OCI-LY1 (cell line): ENCODE results near the gene SERTAD4.

Experiments
- H2AFZ ChIP-seq: fragments of 200-600 bp; sonication (generic), shearing (Covaris generic); 2 replicates; pipeline ENCODE4 v1.6.0; 2014; ENCODE audit warnings: antibody characterized with exemption, mild to moderate bottlenecking, low read length
- H3F3A ChIP-seq: fragments of 200-600 bp; sonication (generic), shearing (Covaris generic); 2 replicates; pipeline ENCODE4 v1.6.0; 2014; ENCODE audit warnings: mild to moderate bottlenecking, antibody characterized with exemption, low read length, moderate library complexity; ENCODE audit not compliant: insufficient read depth
- H3K27ac ChIP-seq: fragments of 200-600 bp; sonication (generic); 2 replicates; pipeline ENCODE4 v1.5.1; 2014; ENCODE audit warnings: low read length, mixed run types, mild to moderate bottlenecking, low read depth; ENCODE audit not compliant: poor library complexity, severe bottlenecking
- H3K27me3 ChIP-seq: fragments of 200-600 bp; sonication (generic); 2 replicates; pipeline ENCODE4 v1.6.0; 2014; ENCODE audit warnings: antibody characterized with exemption, mild to moderate bottlenecking, low read length, moderate library complexity; ENCODE audit not compliant: insufficient read depth
- H3K36me3 ChIP-seq: fragments of 200-600 bp; sonication (generic); 2 replicates; pipeline ENCODE4 v1.6.1; 2014; ENCODE audit warnings: mild to moderate bottlenecking, antibody characterized with exemption, low read length, moderate library complexity, mixed read lengths; ENCODE audit not compliant: insufficient read depth
- H3K4me1 ChIP-seq: fragments of 200-600 bp; sonication (generic); 2 replicates; pipeline ENCODE4 v1.5.1; 2014; ENCODE audit warnings: mild to moderate bottlenecking, low read length, moderate library complexity; ENCODE audit not compliant: insufficient read depth, severe bottlenecking
- H3K4me2 ChIP-seq: fragments of 200-600 bp; sonication (generic), shearing (Covaris generic); 2 replicates; pipeline ENCODE4 v1.6.1; 2014; ENCODE audit warnings: low read length
- H3K4me3 ChIP-seq: fragments of 200-600 bp; sonication (generic); 2 replicates; pipeline ENCODE4 v1.5.1; 2014; ENCODE audit warnings: low read length, low read depth, mild to moderate bottlenecking, mixed read lengths; ENCODE audit not compliant: poor library complexity, severe bottlenecking
- H3K79me2 ChIP-seq: fragments of 200-600 bp; shearing (Covaris generic); 2 replicates; pipeline ENCODE4 v1.6.1; 2016; ENCODE audit warnings: mixed run types, low read length, mixed read lengths; ENCODE audit not compliant: insufficient read depth
- H3K9ac ChIP-seq: fragments of 200-600 bp; sonication (generic), shearing (Covaris generic); 2 replicates; pipeline ENCODE4 v1.6.1; 2014; ENCODE audit warnings: mild to moderate bottlenecking, low read length, mixed read lengths
- H3K9me2 ChIP-seq: fragments of 200-600 bp; sonication (generic), shearing (Covaris generic); 2 replicates; pipeline ENCODE4 v1.6.1; 2014; ENCODE audit warnings: low read depth, mild to moderate bottlenecking, low read length, mixed read lengths
- H3K9me3 ChIP-seq: fragments of 200-600 bp; shearing (Covaris generic); 2 replicates; pipeline ENCODE4 v1.6.1; 2014; ENCODE audit warnings: low read length, mixed read lengths
- H4K20me1 ChIP-seq: fragments of 200-600 bp; sonication (generic), shearing (Covaris generic); 2 replicates; pipeline ENCODE4 v1.6.0; 2016; ENCODE audit warnings: mild to moderate bottlenecking, low read length; ENCODE audit not compliant: insufficient read depth
- CTCF ChIP-seq: fragments of 200-600 bp; sonication (generic), shearing (Covaris generic); IDR thresholded peaks from 2 replicates; pipeline ENCODE4 v1.5.1; 2017; ENCODE audit warnings: mild to moderate bottlenecking, antibody characterized with exemption, low read length, moderate library complexity, mixed read lengths
- EZH2 ChIP-seq: fragments of 200-600 bp; sonication (generic), shearing (Covaris generic); IDR thresholded peaks from 2 replicates; pipeline ENCODE4 v1.8.0; 2017; ENCODE audit warnings: borderline replicate concordance, mixed run types, mild to moderate bottlenecking, antibody characterized with exemption, low read length, moderate library complexity, mixed read lengths

SERTAD4 gene

DNA sequence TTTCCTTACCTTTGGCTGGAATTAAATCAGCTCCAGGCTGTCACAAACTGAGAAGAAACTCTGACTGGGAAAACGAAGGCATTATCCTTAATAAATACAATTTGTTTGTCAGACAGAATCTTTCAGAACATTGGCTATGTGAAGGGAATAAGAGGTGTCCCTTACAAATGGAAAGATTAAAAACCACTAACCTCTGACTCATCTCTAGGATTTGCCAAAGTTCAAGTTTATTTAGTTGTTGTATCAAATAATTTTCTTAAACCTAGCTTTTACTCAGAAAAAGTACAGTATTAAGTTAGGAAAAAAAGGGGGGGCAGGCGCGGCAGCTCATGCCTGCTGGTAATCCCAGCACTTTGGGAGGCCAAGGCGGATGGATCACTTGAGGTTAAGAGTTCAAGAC is 15.7 kb downstream of the SERTAD4 start:
- Histone ChIP-seq H3K36me3 (no peaks in the 10 kb centered on the region), H3K79me2 (no peaks in the 10 kb centered on the region), H3K27ac (no peak overlapping the region), H4K20me1 (no peaks in the 10 kb centered on the region), H3K4me1 (no peaks in the 10 kb centered on the region), H3K27me3 (no peaks in the 10 kb centered on the region; the same call in 1 of the 2 replicates), H3F3A (no peaks in the 10 kb centered on the region), H2AFZ (no peak overlapping the region), H3K4me3 (no peak overlapping the region), H3K9me3 (no peaks in the 10 kb centered on the region), H3K9ac (no peak overlapping the region), H3K4me2 (no peak overlapping the region), H3K9me2 (no peaks in the 10 kb centered on the region)
- TF ChIP-seq CTCF (no peak), EZH2 (no peak)

DNA sequence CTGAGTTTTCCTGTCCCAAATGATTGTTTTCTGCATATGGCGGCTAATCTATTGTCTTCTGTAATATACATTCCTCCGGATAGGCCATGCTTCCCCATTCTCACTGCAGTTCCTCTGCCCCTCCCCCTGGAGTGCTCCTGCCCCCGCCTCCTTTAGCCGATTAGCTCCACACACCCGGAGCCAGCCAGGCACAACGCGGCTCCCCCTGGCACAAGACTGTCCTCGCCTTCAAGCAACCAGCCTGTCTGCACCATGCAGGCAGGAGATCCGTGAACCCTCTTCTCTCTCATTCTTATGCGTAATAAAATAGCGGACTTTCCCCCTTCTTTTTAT is 18.0 kb downstream of the SERTAD4 start:
- Histone ChIP-seq H3F3A (no peaks in the 10 kb centered on the region), H3K36me3 (no peaks in the 10 kb centered on the region), H3K79me2 (no peaks in the 10 kb centered on the region), H3K27ac (no peak overlapping the region), H3K4me1 (no peaks in the 10 kb centered on the region), H3K9ac (no peak overlapping the region), H3K9me3 (no peaks in the 10 kb centered on the region), H3K4me2 (no peak overlapping the region), H2AFZ (no peak overlapping the region), H3K9me2 (no peaks in the 10 kb centered on the region), H3K4me3 (no peak overlapping the region), H4K20me1 (no peaks in the 10 kb centered on the region), H3K27me3 (no peaks in the 10 kb centered on the region; the same call in 1 of the 2 replicates)
- TF ChIP-seq CTCF (no peak), EZH2 (no peak)

DNA sequence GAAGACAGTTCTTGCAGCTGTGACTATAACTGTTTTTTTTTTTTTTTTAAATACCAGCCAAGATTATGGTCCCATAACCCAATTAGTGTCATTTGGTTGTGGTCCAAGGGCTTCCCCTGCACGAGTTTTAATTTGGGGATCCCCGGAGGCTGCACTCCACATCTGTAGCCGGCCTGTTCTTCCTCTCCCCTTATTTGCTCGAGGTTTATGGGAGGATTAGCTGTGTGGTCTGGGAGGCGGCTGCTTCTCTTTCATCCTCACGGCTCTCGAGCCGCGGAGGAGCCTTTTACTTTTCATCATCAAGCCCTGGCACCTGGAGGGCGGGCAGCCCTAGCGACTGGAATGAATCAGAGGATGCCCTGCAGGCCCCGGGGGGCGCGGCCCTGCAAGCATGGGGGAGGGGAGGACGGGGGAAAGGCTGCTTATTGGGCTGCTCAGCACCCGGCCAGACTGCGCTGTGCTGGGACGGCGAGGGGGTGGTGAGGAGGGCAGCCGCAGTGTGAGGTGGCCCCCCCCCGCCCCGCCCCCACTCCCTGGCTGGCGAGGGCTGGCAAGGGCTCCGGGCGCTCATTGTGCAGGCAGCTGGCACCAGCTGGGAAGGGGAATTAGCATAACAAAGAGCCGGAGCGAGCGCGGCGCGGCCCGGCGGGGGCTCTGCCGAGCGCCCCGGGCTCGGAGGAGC is 18.5 kb downstream of the SERTAD4 start:
- no peak overlapping the region for H3K27ac ChIP-seq
- no peaks in the 10 kb centered on the region for H3K9me3 ChIP-seq
- no peaks in the 10 kb centered on the region for H3K9me2 ChIP-seq
- no peak overlapping the region for H2AFZ ChIP-seq
- no peaks in the 10 kb centered on the region for H4K20me1 ChIP-seq
- no peak overlapping the region for H3K4me2 ChIP-seq
- no peaks in the 10 kb centered on the region for H3K79me2 ChIP-seq
- no peaks in the 10 kb centered on the region for H3K36me3 ChIP-seq
- H3K4me1 ChIP-seq, result no peaks in the 10 kb centered on the region
- H3F3A ChIP-seq, result no peaks in the 10 kb centered on the region
- H3K27me3 ChIP-seq, result no peaks in the 10 kb centered on the region; the same call in 1 of the 2 replicates
- no peak overlapping the region for H3K4me3 ChIP-seq
- TF ChIP-seq EZH2 (no peak), CTCF (no peak)
- H3K9ac ChIP-seq, result no peak overlapping the region
